NCI-H2227 (cell line): ENCODE data around the gene MRGPRD.
"Not testable (repeated sequence)": the region's sequence is repeated elsewhere in the genome, so short reads cannot be mapped to it uniquely, and the experiment has no call there.

Experiments
- DNase-seq: peaks from one replicate; lab custom pipeline; 2025; ENCODE audit not compliant: unreplicated experiment; lab: John Stamatoyannopoulos, UW

MRGPRD gene

GRCh38 chr11:68994161-68994893, 13.5 kb upstream of the MRGPRD start:
- no peak for DNase-seq

- DNase-seq = no peak
These were observed 12.8 kb upstream of the MRGPRD start for GRCh38 chr11:68993546-68993945.

- DNase-seq = no peak
These were observed 12.0 kb upstream of the MRGPRD start for GRCh38 chr11:68992743-68993255.

- no peak for DNase-seq
These were observed 10.4 kb upstream of the MRGPRD start for GRCh38 chr11:68990995-68991780.

GRCh38 chr11:68989936-68990606, 9.3 kb upstream of the MRGPRD start:
- DNase-seq = no peak

GRCh38 chr11:68988491-68988890, 7.7 kb upstream of the MRGPRD start:
- no peak for DNase-seq

- DNase-seq = no peak
These were observed 6.4 kb upstream of the MRGPRD start for GRCh38 chr11:68987211-68987610.

GRCh38 chr11:68983801-68984200, 3.0 kb upstream of the MRGPRD start:
- DNase-seq = no peak

- no peak for DNase-seq
These were observed 1.3 kb upstream of the MRGPRD start for GRCh38 chr11:68982134-68982533.

GRCh38 chr11:68979931-68980775, 633 bp downstream of the MRGPRD start:
- no peak for DNase-seq

- no peak for DNase-seq
These were observed 1.7 kb downstream of the MRGPRD start for GRCh38 chr11:68978931-68979594.

GRCh38 chr11:68978626-68978930, 2.2 kb downstream of the MRGPRD start:
- DNase-seq = no peak

GRCh38 chr11:68977781-68978625, 2.8 kb downstream of the MRGPRD start:
- DNase-seq = no peak

- DNase-seq = no peak
These were observed 4.2 kb downstream of the MRGPRD start for GRCh38 chr11:68976563-68976962.

- DNase-seq = no peak
These were observed 4.7 kb downstream of the MRGPRD start for GRCh38 chr11:68976095-68976494.

- peak; percentile 16 for DNase-seq
These were observed 6.2 kb downstream of the MRGPRD start for GRCh38 chr11:68974421-68975194.

GRCh38 chr11:68973706-68974105, 7.1 kb downstream of the MRGPRD start:
- DNase-seq = not testable (repeated sequence)

GRCh38 chr11:68973219-68973618, 7.6 kb downstream of the MRGPRD start:
- no peak for DNase-seq
